Tibial nerve (tissue), 3 donors: ENCODE measurements around the gene ALKBH1.

Source experiments
- CTCF ChIP-seq, 5 experiments: fragments of 200-600 bp in 3 of 5; fragments of 450-650 bp in 2 of 5; sonication (generic) in 3 of 5; IDR thresholded peaks; one replicate each; pipeline ENCODE4 v1.5.1; 2016 to 2019; ENCODE audit warnings: antibody characterized with exemption in 5 of 5, mild to moderate bottlenecking in 3 of 5, moderate library complexity in 2 of 5
- POLR2A ChIP-seq, 2 donors: fragments of 450-650 bp; IDR thresholded peaks; one replicate each; pipeline ENCODE4 v1.6.1; 2017; ENCODE audit warnings: antibody characterized with exemption in 2 of 2, mild to moderate bottlenecking in 2 of 2, moderate library complexity in 2 of 2

GRCh38 chr14:77663293-77663692 lies 44.5 kb downstream of the ALKBH1 start:
- TF ChIP-seq CTCF (IDR thresholded peaks at IDR 0.05) (no peak), POLR2A (IDR thresholded peaks at IDR 0.05) (no peak)
